NT2/D1 (cell line): Measurements from ENCODE around the gene MSI1.

ENCODE experiments used
- SUZ12 ChIP-seq: IDR thresholded peaks from 2 replicates; pipeline ENCODE4 v1.6.1; 2011; ENCODE audit not compliant: insufficient read length, insufficient read depth; ENCODE audit errors: extremely low read depth
- YY1 ChIP-seq: IDR thresholded peaks from 2 replicates; pipeline ENCODE4 v1.6.1; 2011; ENCODE audit not compliant: insufficient read length, insufficient read depth
- ZNF274 ChIP-seq: IDR thresholded peaks from 2 replicates; pipeline ENCODE4 v1.6.1; 2011; ENCODE audit warnings: mild to moderate bottlenecking, low read depth, low read length

DNA sequence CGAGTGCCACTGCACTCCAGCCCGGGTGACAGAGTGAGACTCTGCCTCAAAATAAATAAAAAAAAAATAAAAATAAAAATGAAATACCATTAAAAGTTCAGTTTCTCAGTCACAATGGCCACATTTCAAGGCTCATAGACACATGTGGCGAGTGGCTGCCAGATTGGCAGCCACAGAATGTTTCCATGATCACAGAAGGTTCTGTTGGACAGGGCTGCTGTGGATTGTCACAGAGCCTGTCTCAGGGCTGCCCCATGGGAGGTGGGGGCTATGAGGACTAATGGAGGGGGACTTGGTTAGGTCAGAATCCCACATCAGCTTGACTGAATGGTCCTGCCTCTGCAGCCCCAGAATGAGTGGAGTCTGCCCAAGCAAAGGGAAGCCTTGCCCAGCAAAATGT is 37.6 kb downstream of the MSI1 start:
- TF ChIP-seq ZNF274 (no peak), YY1 (no peak), SUZ12 (no peak)
